ENCODE measurements around the gene FOXJ3. TPM values are rescaled to one million over a fixed set of nuclear protein-coding genes. Genes with fewer than 3 reads are reported as not detected.
A peak's percentile ranks its signal among the peaks of the same experiment; 100 is the strongest.

The FOXJ3 gene
- total RNA-seq, 2 experiments from 2014 or later = 41.5 to 44.5 TPM

DNA sequence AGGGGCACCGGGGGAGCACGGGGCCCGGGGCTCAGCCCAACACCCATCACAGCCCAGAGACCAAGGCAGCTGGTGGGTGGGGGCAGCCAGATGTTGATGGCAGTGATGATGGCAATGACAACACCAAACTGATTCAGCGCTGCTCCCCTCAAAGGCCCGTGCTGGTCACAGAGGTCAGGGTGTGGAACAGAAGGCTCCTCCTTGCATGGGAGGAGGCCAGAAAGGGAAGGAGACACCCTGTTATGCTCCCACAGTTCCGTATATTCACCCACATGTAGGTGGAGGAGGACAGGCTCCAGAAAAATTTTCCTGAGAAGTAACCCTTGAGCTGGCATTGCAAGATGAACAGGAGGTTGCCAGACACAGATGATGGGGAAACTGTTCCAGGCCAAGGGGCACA, 181.4 kb downstream of the FOXJ3 start:
- CTCF ChIA-PET = no interaction called here
- H3K36me3 Mint-ChIP-seq (ENCODE audit: low read depth) = no peaks in the 10 kb centered on the region
- DNase-seq (no peak), ATAC-seq (no peak)
- no peak overlapping the region for H3K4me3 Mint-ChIP-seq
- H3K4me1 Mint-ChIP-seq (ENCODE audit: low read depth) = peaks cover 8% of the 10 kb centered on the region
- H3K27me3 Mint-ChIP-seq (ENCODE audit: low read depth) = peaks cover 6% of the 10 kb centered on the region
- no peaks in the 10 kb centered on the region for H3K9me3 Mint-ChIP-seq (ENCODE audit: insufficient read depth)
- H3K27ac Mint-ChIP-seq = no peak overlapping the region
- POLR2A ChIA-PET = no interaction called here

- ATAC-seq = no peak
- ChIA-PET POLR2A (no interaction called here), CTCF (no interaction called here)
- no peak within 1 kb of the TSS for H3K27ac Mint-ChIP-seq
- no peaks in the 10 kb centered on the region for H3K9me3 Mint-ChIP-seq (ENCODE audit: insufficient read depth)
- H3K36me3 Mint-ChIP-seq (ENCODE audit: low read depth) = no peaks in the 10 kb centered on the region
- peaks cover 7% of the 10 kb centered on the region for H3K4me1 Mint-ChIP-seq (ENCODE audit: low read depth)
- peaks cover 6% of the 10 kb centered on the region for H3K27me3 Mint-ChIP-seq (ENCODE audit: low read depth)
- no peak for DNase-seq
- H3K4me3 Mint-ChIP-seq = no peak within 1 kb of the TSS
Measured at GRCh38 chr1:42152907-42153600, 182.0 kb downstream of the FOXJ3 start, which contains the start of gene GUCA2B. Gene GUCA2B (plus strand): TSS chr1:42153410. CDS start chr1:42153451, 41 bp downstream.

GRCh38 chr1:42152119-42152518, 182.9 kb downstream of the FOXJ3 start:
- Mint-ChIP-seq H3K4me1 (ENCODE audit: low read depth) (no peaks in the 10 kb centered on the region), H3K27ac (no peak overlapping the region), H3K36me3 (ENCODE audit: low read depth) (no peaks in the 10 kb centered on the region), H3K9me3 (ENCODE audit: insufficient read depth) (no peaks in the 10 kb centered on the region), H3K27me3 (ENCODE audit: low read depth) (peaks cover 6% of the 10 kb centered on the region), H3K4me3 (no peak overlapping the region)
- ATAC-seq (no peak), DNase-seq (no peak)
- POLR2A ChIA-PET = interaction anchor here (0.6 kb wide), 1 partner anchor 610 kb away, joined by 3 read pairs; no protein-coding TSS in a partner anchor
- CTCF ChIA-PET = interaction anchor here (0.6 to 1.7 kb wide), 3 partner anchors 21 to 435 kb away, joined by 3 to 7 read pairs (median 3); no protein-coding TSS in a partner anchor

DNA sequence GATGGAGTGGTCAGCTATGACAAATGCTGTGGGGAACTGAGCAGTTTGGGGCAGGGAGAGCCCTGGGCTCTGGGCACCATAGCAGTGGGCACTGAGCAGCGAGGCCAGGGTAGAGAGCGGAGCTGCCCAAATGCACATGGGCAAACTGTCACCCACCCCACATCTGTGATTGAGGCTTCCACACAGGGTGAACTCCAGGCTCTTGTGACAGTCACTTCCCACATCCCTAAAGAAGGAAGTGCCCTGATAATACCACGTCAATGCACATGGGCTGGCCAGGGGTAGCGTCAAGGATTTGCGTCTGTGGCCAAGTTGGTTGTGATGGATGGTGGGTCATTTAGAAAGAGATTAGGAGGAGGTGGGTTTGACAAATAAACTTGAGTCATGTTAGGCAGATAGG, 184.4 kb downstream of the FOXJ3 start:
- ChIA-PET POLR2A (no interaction called here), CTCF (interaction anchor here (2.0 kb wide), 1 partner anchor 23 kb away, joined by 10 read pairs; no protein-coding TSS in a partner anchor)
- H3K27me3 Mint-ChIP-seq (ENCODE audit: low read depth) = peaks cover 6% of the 10 kb centered on the region
- no peak overlapping the region for H3K4me3 Mint-ChIP-seq
- H3K27ac Mint-ChIP-seq = no peak overlapping the region
- ATAC-seq (no peak), DNase-seq (no peak)
- H3K9me3 Mint-ChIP-seq (ENCODE audit: insufficient read depth) = no peaks in the 10 kb centered on the region
- H3K36me3 Mint-ChIP-seq (ENCODE audit: low read depth) = no peaks in the 10 kb centered on the region
- no peaks in the 10 kb centered on the region for H3K4me1 Mint-ChIP-seq (ENCODE audit: low read depth)

DNA sequence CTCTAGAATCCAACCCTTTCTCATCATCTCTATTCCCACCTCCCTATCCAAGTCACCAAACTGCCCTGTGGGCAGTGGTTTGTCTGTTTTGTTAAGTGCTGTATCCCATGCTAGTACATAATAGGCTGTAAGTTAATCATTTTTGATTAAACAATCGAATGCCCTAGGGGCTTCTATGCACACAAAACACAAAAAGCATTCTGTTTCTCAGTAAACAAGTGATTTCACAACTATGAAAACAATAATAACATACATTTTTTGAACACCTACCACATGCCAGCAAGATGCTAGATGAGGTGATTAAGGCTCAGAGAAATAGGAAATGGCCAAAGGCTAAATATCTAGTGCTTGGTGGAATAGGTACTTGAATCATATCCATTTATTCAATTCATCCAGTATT, 186.9 kb downstream of the FOXJ3 start:
- ATAC-seq = no peak
- POLR2A ChIA-PET = no interaction called here
- peaks cover 5% of the 10 kb centered on the region for H3K4me1 Mint-ChIP-seq (ENCODE audit: low read depth)
- no peak overlapping the region for H3K4me3 Mint-ChIP-seq
- H3K9me3 Mint-ChIP-seq (ENCODE audit: insufficient read depth) = no peaks in the 10 kb centered on the region
- CTCF ChIA-PET = interaction anchor here (0.5 to 1.7 kb wide), 7 partner anchors 9 to 658 kb away, joined by 3 to 16 read pairs (median 4); no protein-coding TSS in a partner anchor
- H3K27ac Mint-ChIP-seq = no peak overlapping the region
- no peaks in the 10 kb centered on the region for H3K36me3 Mint-ChIP-seq (ENCODE audit: low read depth)
- peaks cover 6% of the 10 kb centered on the region for H3K27me3 Mint-ChIP-seq (ENCODE audit: low read depth)
- DNase-seq = no peak

- no peaks in the 10 kb centered on the region for H3K9me3 Mint-ChIP-seq (ENCODE audit: insufficient read depth)
- no peak overlapping the region for H3K27ac Mint-ChIP-seq
- ChIA-PET CTCF (interaction anchor here (0.8 to 1.7 kb wide), 7 partner anchors 10 to 573 kb away, joined by 3 to 16 read pairs (median 4); no protein-coding TSS in a partner anchor), POLR2A (interaction anchor here (0.9 kb wide), 1 partner anchor 27 kb away, joined by 3 read pairs; no protein-coding TSS in a partner anchor)
- ATAC-seq = peak; percentile 86
- no peak overlapping the region for H3K4me3 Mint-ChIP-seq
- H3K36me3 Mint-ChIP-seq (ENCODE audit: low read depth) = no peaks in the 10 kb centered on the region
- DNase-seq = peak; percentile 78
- H3K4me1 Mint-ChIP-seq (ENCODE audit: low read depth) = peaks cover 6% of the 10 kb centered on the region
- peaks cover 3% of the 10 kb centered on the region for H3K27me3 Mint-ChIP-seq (ENCODE audit: low read depth)
Measured at GRCh38 chr1:42146626-42147320, 188.3 kb downstream of the FOXJ3 start.

GRCh38 chr1:42145764-42146625, 189.0 kb downstream of the FOXJ3 start:
- ATAC-seq (no peak), DNase-seq (no peak)
- H3K36me3 Mint-ChIP-seq (ENCODE audit: low read depth) = no peaks in the 10 kb centered on the region
- ChIA-PET CTCF (no interaction called here), POLR2A (no interaction called here)
- peaks cover 3% of the 10 kb centered on the region for H3K27me3 Mint-ChIP-seq (ENCODE audit: low read depth)
- H3K4me3 Mint-ChIP-seq = no peak overlapping the region
- H3K4me1 Mint-ChIP-seq (ENCODE audit: low read depth) = peaks cover 6% of the 10 kb centered on the region
- H3K27ac Mint-ChIP-seq = no peak overlapping the region
- H3K9me3 Mint-ChIP-seq (ENCODE audit: insufficient read depth) = no peaks in the 10 kb centered on the region

DNA sequence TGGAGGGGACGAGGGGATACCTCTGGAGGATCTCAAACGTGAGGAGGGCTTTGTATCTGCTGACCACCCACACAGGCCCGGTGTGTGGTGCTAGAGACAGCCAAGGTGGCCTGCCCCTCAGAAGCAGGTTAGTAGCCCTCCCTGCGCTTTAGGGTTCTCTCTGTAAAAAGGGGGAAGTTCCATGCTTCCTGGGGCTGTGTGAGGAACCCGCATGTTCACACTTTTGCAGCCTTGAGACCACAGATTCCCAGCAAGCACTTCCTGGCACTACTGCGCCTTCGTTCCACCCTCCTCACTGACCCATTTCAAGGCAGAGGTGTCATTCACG, 189.7 kb downstream of the FOXJ3 start:
- no peak for DNase-seq
- Mint-ChIP-seq H3K27ac (no peak overlapping the region), H3K27me3 (ENCODE audit: low read depth) (peaks cover 1% of the 10 kb centered on the region), H3K9me3 (ENCODE audit: insufficient read depth) (no peaks in the 10 kb centered on the region), H3K4me1 (ENCODE audit: low read depth) (peaks cover 6% of the 10 kb centered on the region), H3K4me3 (no peak overlapping the region), H3K36me3 (ENCODE audit: low read depth) (no peaks in the 10 kb centered on the region)
- ChIA-PET CTCF (no interaction called here), POLR2A (no interaction called here)
- ATAC-seq = no peak

- Mint-ChIP-seq H3K4me3 (no peak overlapping the region), H3K27ac (no peak overlapping the region), H3K9me3 (ENCODE audit: insufficient read depth) (no peaks in the 10 kb centered on the region), H3K36me3 (ENCODE audit: low read depth) (no peaks in the 10 kb centered on the region), H3K4me1 (ENCODE audit: low read depth) (peaks cover 6% of the 10 kb centered on the region), H3K27me3 (ENCODE audit: low read depth) (no peaks in the 10 kb centered on the region)
- ChIA-PET POLR2A (interaction anchor here (0.6 kb wide), 1 partner anchor 13 kb away, joined by 3 read pairs; no protein-coding TSS in a partner anchor), CTCF (no interaction called here)
- no peak for DNase-seq
- no peak for ATAC-seq
Measured at GRCh38 chr1:42144711-42145388, 190.2 kb downstream of the FOXJ3 start.

DNA sequence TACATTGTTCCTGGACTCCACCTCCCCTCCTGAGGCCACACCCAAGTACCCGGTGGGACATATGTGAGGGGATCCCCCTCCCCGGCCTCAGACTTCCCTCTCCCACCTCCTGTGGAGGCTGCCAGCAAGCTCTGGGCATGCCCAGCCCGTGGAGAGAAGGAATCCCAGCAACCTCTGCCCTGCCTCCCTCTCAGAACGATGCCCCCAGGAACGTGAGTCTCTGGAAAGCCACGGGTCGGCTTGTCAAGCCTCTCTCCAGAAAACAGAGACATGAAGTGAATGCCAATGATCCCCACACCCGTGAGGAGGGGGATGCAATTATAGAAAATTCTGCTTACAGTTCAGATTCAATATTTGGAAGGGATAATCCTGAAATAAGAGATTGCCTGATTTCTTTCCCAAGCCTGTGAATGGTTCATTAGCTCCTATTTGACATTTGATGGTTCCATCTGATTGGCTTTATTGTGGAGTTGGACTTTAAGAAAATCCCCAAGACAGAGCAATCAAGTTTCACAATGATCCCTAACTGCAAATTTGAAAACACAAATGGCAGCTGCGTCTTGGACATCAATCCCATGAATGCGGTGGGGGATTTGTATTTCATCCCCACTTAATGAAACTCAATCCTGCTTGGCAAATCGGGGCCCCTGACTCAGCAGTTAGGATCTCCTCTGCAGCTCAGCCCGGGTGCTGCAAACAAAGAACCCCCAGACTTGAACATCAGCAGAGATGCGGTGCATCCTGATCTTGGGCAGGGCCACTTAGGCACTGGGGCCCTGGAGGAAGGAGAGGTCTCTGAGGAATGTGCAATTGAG, 190.9 kb downstream of the FOXJ3 start:
- ChIA-PET POLR2A (interaction anchor here (0.6 kb wide), 1 partner anchor 14 kb away, joined by 3 read pairs; no protein-coding TSS in a partner anchor), CTCF (interaction anchor here (2.9 kb wide), 1 partner anchor 29 kb away, joined by 11 read pairs; no protein-coding TSS in a partner anchor)
- no peak for ATAC-seq
- DNase-seq = no peak
- Mint-ChIP-seq H3K27me3 (ENCODE audit: low read depth) (no peaks in the 10 kb centered on the region), H3K36me3 (ENCODE audit: low read depth) (no peaks in the 10 kb centered on the region), H3K27ac (no peak overlapping the region), H3K9me3 (ENCODE audit: insufficient read depth) (no peaks in the 10 kb centered on the region), H3K4me3 (no peak overlapping the region), H3K4me1 (ENCODE audit: low read depth) (peaks cover 6% of the 10 kb centered on the region)
